Measurements from ENCODE around the gene GFRAL.

GFRAL gene

GRCh38 chr6:55449225-55449624, 122.0 kb downstream of the GFRAL start:
- H3K9me3 Mint-ChIP-seq: no peaks in the 10 kb centered on the region
- H3K4me3 Mint-ChIP-seq: no peak overlapping the region
- H3K36me3 Mint-ChIP-seq: no peaks in the 10 kb centered on the region
- H3K27ac Mint-ChIP-seq: no peak overlapping the region
- no peaks in the 10 kb centered on the region for H3K4me1 Mint-ChIP-seq
- no peak for DNase-seq
- CTCF ChIA-PET: no interaction called here
- no peaks in the 10 kb centered on the region for H3K27me3 Mint-ChIP-seq

- Mint-ChIP-seq H3K4me3 (no peak overlapping the region), H3K36me3 (no peaks in the 10 kb centered on the region), H3K27me3 (no peaks in the 10 kb centered on the region), H3K27ac (no peak overlapping the region), H3K9me3 (no peaks in the 10 kb centered on the region), H3K4me1 (no peaks in the 10 kb centered on the region)
- CTCF ChIA-PET: no interaction called here
- no peak for DNase-seq
These were observed 122.7 kb downstream of the GFRAL start for GRCh38 chr6:55450005-55450404.

All from activated naive CD4-positive, alpha-beta T cell treated with anti-CD3 and anti-CD28 coated beads, Interleukin-2, amount 10 ng/mL, durations not matched to agents 7 days and 5 days (primary cell).